Posterior vena cava (tissue), 2 donors: ENCODE data around the gene SNX5. TPM values are rescaled to one million over a fixed set of nuclear protein-coding genes. Genes with fewer than 3 reads are reported as not detected.

ENCODE experiments used
- DNase-seq: peaks from one replicate; pipeline ENCODE4 v3.0.0-alpha.2; 2020; ENCODE audit warnings: low spot score
- intact Hi-C, 2 donors: fragments of 100-400 bp; cut with DNase I; formaldehyde crosslinking; loops; one replicate each; pipeline versions ENCODE4 v1.14.1 to v1.14.2; 2022 to 2023
- total RNA-seq, 2 donors: library from RNA; stranded (reverse); fragmentation: NEBNext Ultra II Directional; extraction: Animal tissue kit (Norgen Biotek cat#: 25700); gene quantifications; one replicate each; pipeline ENCODE4 v1.2.1, GENCODE V29; 2021
- donor health status: DM: yes; HTN: yes; CAD: no.
- donor health status: DM: yes; HTN: yes; CAD: no.

Gene SNX5
- total RNA-seq, 2 donors from 2014 or later: 44.4 to 44.7 TPM

- DNase-seq: no peak
- intact Hi-C loops: loop anchor here (10.0 kb wide), 1 partner anchor 491 kb away; no protein-coding TSS in a partner anchor
Measured at GRCh38 chr20:17995967-17996819, 27.6 kb upstream of the SNX5 start.

- DNase-seq: no peak
- intact Hi-C loops: loop anchor here (10.0 kb wide), 1 partner anchor 489 kb away; no protein-coding TSS in a partner anchor
Measured at GRCh38 chr20:17993546-17993945, 25.0 kb upstream of the SNX5 start.

GRCh38 chr20:17992847-17993513 is 24.4 kb upstream of the SNX5 start:
- intact Hi-C loops: loop anchor here (10.0 kb wide), 1 partner anchor 488 kb away; no protein-coding TSS in a partner anchor
- no peak for DNase-seq

- DNase-seq: no peak
- intact Hi-C loops: loop anchor here (10.0 kb wide), 1 partner anchor 487 kb away; no protein-coding TSS in a partner anchor
Measured at GRCh38 chr20:17992224-17992637, 23.6 kb upstream of the SNX5 start.

- no peak for DNase-seq
- intact Hi-C loops: loop anchor here (10.0 kb wide), 1 partner anchor 486 kb away; no protein-coding TSS in a partner anchor
Measured at GRCh38 chr20:17990278-17990972, 21.8 kb upstream of the SNX5 start.

GRCh38 chr20:17987988-17988387 is 19.4 kb upstream of the SNX5 start:
- intact Hi-C loops: loop anchor here in 1 of 2 donors (5.0 kb wide), 1 partner anchor 1746 kb away; no protein-coding TSS in a partner anchor
- no peak for DNase-seq

GRCh38 chr20:17985388-17986018 is 16.9 kb upstream of the SNX5 start:
- intact Hi-C loops: loop anchor here in 1 of 2 donors (5.0 kb wide), 1 partner anchor 1743 kb away; no protein-coding TSS in a partner anchor

GRCh38 chr20:17976305-17976704 is 7.7 kb upstream of the SNX5 start:
- intact Hi-C loops: no loop called here
- no peak for DNase-seq

More at GRCh38 chr20:17985388-17986018, 16.9 kb upstream of the SNX5 start:
- DNase-seq: no peak

- intact Hi-C loops: no loop called here
- no peak for DNase-seq
Measured at GRCh38 chr20:17972121-17972520, 3.5 kb upstream of the SNX5 start.

- DNase-seq: no peak
- intact Hi-C loops: no loop called here
Measured at GRCh38 chr20:17971300-17972013, 2.9 kb upstream of the SNX5 start.

- DNase-seq: no peak
- intact Hi-C loops: no loop called here
Measured at GRCh38 chr20:17969884-17970409, 1.4 kb upstream of the SNX5 start.

GRCh38 chr20:17969278-17969883 is 787 bp upstream of the SNX5 start:
- no peak for DNase-seq
- intact Hi-C loops: no loop called here

GRCh38 chr20:17967521-17968365 is 851 bp downstream of the SNX5 start:
- no peak for DNase-seq
- intact Hi-C loops: no loop called here

- intact Hi-C loops: no loop called here
- DNase-seq: no peak
Measured at GRCh38 chr20:17966432-17967310, 1.9 kb downstream of the SNX5 start.

- DNase-seq: no peak
- intact Hi-C loops: no loop called here
Measured at GRCh38 chr20:17965042-17965697, 3.4 kb downstream of the SNX5 start.
